Measurements from ENCODE around the gene PROS1. TPM values are rescaled to one million over a fixed set of nuclear protein-coding genes. Genes with fewer than 3 reads are reported as not detected.

Gene PROS1
- total RNA-seq, 1 experiment from 2014 or later = 1.3 TPM

DNA sequence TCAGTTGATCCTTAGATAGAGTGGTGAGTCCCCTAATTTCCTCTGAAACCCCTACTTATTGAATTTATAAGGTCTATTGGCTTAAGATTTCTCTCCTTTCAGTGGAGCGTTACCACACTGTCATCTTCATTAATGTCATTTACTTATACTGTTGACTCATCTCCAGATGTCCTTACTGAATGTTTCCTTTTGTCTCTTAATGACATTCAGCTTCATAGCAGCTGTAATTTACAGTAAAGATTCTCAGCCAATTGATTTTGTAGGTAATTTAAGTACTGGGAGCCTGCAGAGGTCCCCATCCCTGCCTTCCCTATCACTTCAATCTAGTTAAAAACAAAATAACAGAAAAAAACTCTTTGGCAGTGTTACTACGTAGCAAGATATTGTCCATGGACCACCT, 35.9 kb upstream of the PROS1 start:
- no peak overlapping the region for H2AK5ac ChIP-seq (ENCODE audit: insufficient read length, low read length)
- no peak overlapping the region for H3K18ac ChIP-seq (ENCODE audit: insufficient read length, low read depth, low read length)
- no peak overlapping the region for H4K5ac ChIP-seq (ENCODE audit: insufficient read length, low read depth, low read length)
- no peak overlapping the region for H2BK12ac ChIP-seq (ENCODE audit: insufficient read length, low read depth, low read length)
- DNase-seq = no peak
- Mint-ChIP-seq H3K4me1 (no peaks in the 10 kb centered on the region), H3K4me3 (no peak overlapping the region), H3K36me3 (ENCODE audit: insufficient read depth in 1 of 3, low read depth in 3 of 3) (peaks cover 0 to 4% (median 2%) of the 10 kb centered on the region in 3 experiments; a peak in 1 of 7 replicates), H3K9me3 (no peaks in the 10 kb centered on the region), H3K27ac (no peak overlapping the region), H3K27me3 (ENCODE audit: low read depth) (no peaks in the 10 kb centered on the region)
- no peaks in the 10 kb centered on the region for H3K23me2 ChIP-seq (ENCODE audit: insufficient read length, low read depth, low read length, poor library complexity, severe bottlenecking)
- no peak overlapping the region for H3K9ac ChIP-seq (ENCODE audit: extremely low read depth, insufficient read length, low read length)
- H2AFZ ChIP-seq (ENCODE audit: low read length) = no peak overlapping the region
- H3K56ac ChIP-seq (ENCODE audit: insufficient read length, low read depth, low read length) = no peak overlapping the region
- no peaks in the 10 kb centered on the region for H3K79me2 ChIP-seq (ENCODE audit: insufficient read depth, low read length)
- H3K27ac ChIP-seq (ENCODE audit: insufficient read length, low read depth, low read length) = no peak overlapping the region
- no peaks in the 10 kb centered on the region for H3K27me3 ChIP-seq (ENCODE audit: insufficient read depth, low read length)
- no peak overlapping the region for H4K8ac ChIP-seq (replicated peaks; ENCODE audit: insufficient read length, low read depth, low read length)
- WGBS (ENCODE audit: extremely low coverage, insufficient read length, low lambda C conversion rate) = no CpG with 5 or more reads among the region's 2 CpGs
- H3K79me1 ChIP-seq (ENCODE audit: insufficient read depth, low read depth, low read length, poor library complexity, severe bottlenecking) = no peaks in the 10 kb centered on the region
- H2BK5ac ChIP-seq (ENCODE audit: insufficient read length, low read length) = no peak overlapping the region
- no peak overlapping the region for H2BK15ac ChIP-seq (ENCODE audit: low read depth, low read length)
- H3K9me3 ChIP-seq (ENCODE audit: control insufficient read depth, low read depth, low read length) = no peaks in the 10 kb centered on the region
- no peak overlapping the region for H3T11ph ChIP-seq (ENCODE audit: low read length)
- no peak overlapping the region for H3K23ac ChIP-seq (ENCODE audit: insufficient read length, low read depth, low read length)
- H3K4me1 ChIP-seq (ENCODE audit: insufficient read depth, low read length) = no peaks in the 10 kb centered on the region
- no peak overlapping the region for H4K91ac ChIP-seq (ENCODE audit: insufficient read length, low read depth, low read length)
- no peak overlapping the region for H3K14ac ChIP-seq (ENCODE audit: insufficient read depth, low read length)
- no peaks in the 10 kb centered on the region for H4K20me1 ChIP-seq (ENCODE audit: control insufficient read depth, insufficient read depth, insufficient read length)
- TF ChIP-seq, protein P1, sequence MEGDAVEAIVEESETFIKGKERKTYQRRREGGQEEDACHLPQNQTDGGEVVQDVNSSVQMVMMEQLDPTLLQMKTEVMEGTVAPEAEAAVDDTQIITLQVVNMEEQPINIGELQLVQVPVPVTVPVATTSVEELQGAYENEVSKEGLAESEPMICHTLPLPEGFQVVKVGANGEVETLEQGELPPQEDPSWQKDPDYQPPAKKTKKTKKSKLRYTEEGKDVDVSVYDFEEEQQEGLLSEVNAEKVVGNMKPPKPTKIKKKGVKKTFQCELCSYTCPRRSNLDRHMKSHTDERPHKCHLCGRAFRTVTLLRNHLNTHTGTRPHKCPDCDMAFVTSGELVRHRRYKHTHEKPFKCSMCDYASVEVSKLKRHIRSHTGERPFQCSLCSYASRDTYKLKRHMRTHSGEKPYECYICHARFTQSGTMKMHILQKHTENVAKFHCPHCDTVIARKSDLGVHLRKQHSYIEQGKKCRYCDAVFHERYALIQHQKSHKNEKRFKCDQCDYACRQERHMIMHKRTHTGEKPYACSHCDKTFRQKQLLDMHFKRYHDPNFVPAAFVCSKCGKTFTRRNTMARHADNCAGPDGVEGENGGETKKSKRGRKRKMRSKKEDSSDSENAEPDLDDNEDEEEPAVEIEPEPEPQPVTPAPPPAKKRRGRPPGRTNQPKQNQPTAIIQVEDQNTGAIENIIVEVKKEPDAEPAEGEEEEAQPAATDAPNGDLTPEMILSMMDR (conservative IDR thresholded peaks at IDR 0.05) = no peak
- H3K4me2 ChIP-seq (ENCODE audit: insufficient read depth, insufficient read length, low read length) = no peak overlapping the region
- no peak overlapping the region for H2BK20ac ChIP-seq (ENCODE audit: low read depth, low read length, poor library complexity, severe bottlenecking)
- H2BK120ac ChIP-seq (ENCODE audit: low read depth, low read length, poor library complexity, severe bottlenecking) = no peak overlapping the region
- no peak overlapping the region for H3K4ac ChIP-seq (ENCODE audit: low read depth, low read length)

Data from H9 (cell line).